Panc1 (cell line): ENCODE results near the gene FBLN1. TPM values are rescaled to one million over a fixed set of nuclear protein-coding genes. Genes with fewer than 3 reads are reported as not detected.

Experiments used
- ATAC-seq: fragments of 200-7000 bp; cut with Tn5 transposase; 2 replicates; pipeline ENCODE4 v1.9.1; 2020; ENCODE audit warnings: mild to moderate bottlenecking, moderate library complexity
- BruUV-seq: library from RNA; stranded (reverse); fragments of 400-500 nt; replicated peaks from 2 replicates; lab custom pipeline; 2021; lab: Mats Ljungman, UMichigan
- CTCF ChIA-PET: fragments of 300-600 bp; sonication (Branson Sonifier 250); formaldehyde crosslinking; loops from one replicate; lab custom pipeline; 2022; ENCODE audit warnings: antibody characterized with exemption; lab: Charles Lee
- POLR2A ChIA-PET: fragments of 300-600 bp; sonication (Branson Sonifier 250); formaldehyde crosslinking; loops from one replicate; lab custom pipeline; 2022; ENCODE audit warnings: antibody characterized with exemption; lab: Charles Lee
- DNase-seq: peaks from one replicate; pipeline ENCODE4 v3.0.0-alpha.2; 2010; ENCODE audit warnings: low read depth, low spot score
- H3K27ac ChIP-seq: 2 replicates; pipeline ENCODE4 v1.5.1; 2011; ENCODE audit warnings: mild to moderate bottlenecking, low read length, inconsistent platforms
- H3K27me3 ChIP-seq: fragments of 200-500 bp; sonication (Bioruptor generic); 2 replicates; pipeline ENCODE4 v1.6.0; 2014; ENCODE audit warnings: low read length, inconsistent platforms; ENCODE audit not compliant: control insufficient read depth, insufficient read depth
- H3K36me3 ChIP-seq: fragments of 200-500 bp; sonication (Bioruptor generic); 2 replicates; pipeline ENCODE4 v1.5.1; 2014; ENCODE audit warnings: inconsistent platforms, mild to moderate bottlenecking, low read length, moderate library complexity; ENCODE audit not compliant: control insufficient read depth, insufficient read depth
- H3K4me1 ChIP-seq: 2 replicates; pipeline ENCODE4 v1.5.1; 2011; ENCODE audit warnings: inconsistent platforms, mild to moderate bottlenecking, low read length, moderate library complexity; ENCODE audit not compliant: control insufficient read depth, insufficient read depth
- H3K4me3 ChIP-seq, 2 experiments: 2 replicates each; pipeline ENCODE4 v1.5.1; 2011 to 2012; ENCODE audit warnings: low read depth in 2 of 2, low read length in 2 of 2, mild to moderate bottlenecking in 2 of 2, inconsistent platforms in 1 of 2, moderate library complexity in 1 of 2
- H3K9me3 ChIP-seq: fragments of 200-500 bp; sonication (Bioruptor generic); 2 replicates; pipeline ENCODE4 v1.5.1; 2014; ENCODE audit warnings: low read depth, mild to moderate bottlenecking, inconsistent platforms, low read length, moderate library complexity; ENCODE audit not compliant: control insufficient read depth, insufficient read depth
- POLR2AphosphoS5 ChIP-seq: IDR thresholded peaks from 2 replicates; pipeline ENCODE4 v1.6.1; 2012; ENCODE audit warnings: mild to moderate bottlenecking, low read depth, low read length, moderate library complexity
- SIN3A ChIP-seq: IDR thresholded peaks from 2 replicates; pipeline ENCODE4 v1.6.1; 2012; ENCODE audit warnings: low read depth, mild to moderate bottlenecking, low read length, moderate library complexity, borderline replicate concordance; ENCODE audit not compliant: insufficient read depth
- TCF7L2 ChIP-seq: IDR thresholded peaks from 2 replicates; pipeline ENCODE4 v1.6.1; 2011; ENCODE audit warnings: mild to moderate bottlenecking, low read depth, low read length, inconsistent platforms
- in situ Hi-C: cut with HindIII; loops from 2 replicates; pipeline ENCODE4 v1.10.0; 2016; ENCODE audit warnings: low sequenced_read_pairs, low pct_unique_long_range_greater_than_20kb
- intact Hi-C: fragments of 100-400 bp; cut with micrococcal nuclease; formaldehyde crosslinking; loops from one replicate; pipeline ENCODE4 v1.10.0; 2022; ENCODE audit not compliant: unreplicated experiment
- total RNA-seq: library from RNA; stranded (reverse); gene quantifications from one replicate; pipeline ENCODE4 v1.2.1, GENCODE V29; 2021; ENCODE audit not compliant: unreplicated experiment
- TF ChIP-seq, protein P1 (sequence below): fragments of 450-650 bp; IDR thresholded peaks from 2 replicates; pipeline ENCODE4 v1.5.1; 2017; ENCODE audit warnings: mild to moderate bottlenecking
- TF ChIP-seq, protein P2 (sequence below), 2 experiments: IDR thresholded peaks; 2 replicates each; pipeline ENCODE4 v1.6.1; 2011 to 2012; ENCODE audit warnings: low read depth in 2 of 2, control low read depth in 1 of 2, low read length in 1 of 2, mild to moderate bottlenecking in 1 of 2, moderate library complexity in 1 of 2; ENCODE audit not compliant: insufficient read depth in 1 of 2

The FBLN1 gene
- total RNA-seq, 1 experiment from 2014 or later: 143 TPM

DNA sequence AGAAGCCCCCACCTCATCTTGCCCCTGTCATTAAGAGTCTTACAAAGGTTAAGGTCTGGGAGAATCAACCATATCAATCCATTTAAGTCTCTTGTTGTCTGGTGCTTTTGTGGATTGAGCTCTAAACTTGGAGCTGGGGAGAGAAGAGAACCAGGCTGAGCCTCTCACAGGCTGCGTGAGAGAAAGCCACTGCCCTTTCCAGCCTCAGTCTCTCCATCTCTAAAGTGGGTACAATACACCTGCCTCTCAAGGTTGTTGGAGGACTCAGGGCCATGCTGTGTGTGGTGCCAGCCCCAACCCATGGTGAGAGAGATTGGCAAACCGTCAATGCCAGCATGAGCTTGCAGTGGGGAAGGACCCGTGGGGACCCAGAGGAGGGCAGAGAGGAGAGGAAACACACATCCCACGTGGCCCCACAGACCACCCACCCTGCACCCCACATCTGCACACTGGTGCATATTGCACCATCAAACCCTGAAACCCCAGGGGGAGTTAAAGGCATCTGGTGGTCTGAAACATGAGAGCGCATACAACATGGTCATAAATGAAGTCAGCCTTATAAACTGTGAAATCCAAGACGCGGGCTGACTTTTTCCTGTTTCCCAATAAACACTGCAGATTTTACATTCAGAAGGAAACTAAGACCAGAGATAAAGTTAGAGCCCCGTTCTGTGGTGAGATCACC lies 27.5 kb upstream of the FBLN1 start:
- ChIA-PET POLR2A (no interaction called here), CTCF (no interaction called here)
- Histone ChIP-seq H3K27me3 (no peaks in the 10 kb centered on the region), H3K9me3 (no peaks in the 10 kb centered on the region), H3K4me1 (peaks cover 8% of the 10 kb centered on the region; the same call in 1 of the 2 replicates), H3K4me3 (no peak overlapping the region), H3K36me3 (no peaks in the 10 kb centered on the region), H3K27ac (no peak overlapping the region)
- ATAC-seq (no peak), DNase-seq (no peak)
- TF ChIP-seq TCF7L2 (no peak), SIN3A (no peak), POLR2AphosphoS5 (no peak)
- TF ChIP-seq, protein P1, sequence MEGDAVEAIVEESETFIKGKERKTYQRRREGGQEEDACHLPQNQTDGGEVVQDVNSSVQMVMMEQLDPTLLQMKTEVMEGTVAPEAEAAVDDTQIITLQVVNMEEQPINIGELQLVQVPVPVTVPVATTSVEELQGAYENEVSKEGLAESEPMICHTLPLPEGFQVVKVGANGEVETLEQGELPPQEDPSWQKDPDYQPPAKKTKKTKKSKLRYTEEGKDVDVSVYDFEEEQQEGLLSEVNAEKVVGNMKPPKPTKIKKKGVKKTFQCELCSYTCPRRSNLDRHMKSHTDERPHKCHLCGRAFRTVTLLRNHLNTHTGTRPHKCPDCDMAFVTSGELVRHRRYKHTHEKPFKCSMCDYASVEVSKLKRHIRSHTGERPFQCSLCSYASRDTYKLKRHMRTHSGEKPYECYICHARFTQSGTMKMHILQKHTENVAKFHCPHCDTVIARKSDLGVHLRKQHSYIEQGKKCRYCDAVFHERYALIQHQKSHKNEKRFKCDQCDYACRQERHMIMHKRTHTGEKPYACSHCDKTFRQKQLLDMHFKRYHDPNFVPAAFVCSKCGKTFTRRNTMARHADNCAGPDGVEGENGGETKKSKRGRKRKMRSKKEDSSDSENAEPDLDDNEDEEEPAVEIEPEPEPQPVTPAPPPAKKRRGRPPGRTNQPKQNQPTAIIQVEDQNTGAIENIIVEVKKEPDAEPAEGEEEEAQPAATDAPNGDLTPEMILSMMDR: no peak
- TF ChIP-seq, protein P2, sequence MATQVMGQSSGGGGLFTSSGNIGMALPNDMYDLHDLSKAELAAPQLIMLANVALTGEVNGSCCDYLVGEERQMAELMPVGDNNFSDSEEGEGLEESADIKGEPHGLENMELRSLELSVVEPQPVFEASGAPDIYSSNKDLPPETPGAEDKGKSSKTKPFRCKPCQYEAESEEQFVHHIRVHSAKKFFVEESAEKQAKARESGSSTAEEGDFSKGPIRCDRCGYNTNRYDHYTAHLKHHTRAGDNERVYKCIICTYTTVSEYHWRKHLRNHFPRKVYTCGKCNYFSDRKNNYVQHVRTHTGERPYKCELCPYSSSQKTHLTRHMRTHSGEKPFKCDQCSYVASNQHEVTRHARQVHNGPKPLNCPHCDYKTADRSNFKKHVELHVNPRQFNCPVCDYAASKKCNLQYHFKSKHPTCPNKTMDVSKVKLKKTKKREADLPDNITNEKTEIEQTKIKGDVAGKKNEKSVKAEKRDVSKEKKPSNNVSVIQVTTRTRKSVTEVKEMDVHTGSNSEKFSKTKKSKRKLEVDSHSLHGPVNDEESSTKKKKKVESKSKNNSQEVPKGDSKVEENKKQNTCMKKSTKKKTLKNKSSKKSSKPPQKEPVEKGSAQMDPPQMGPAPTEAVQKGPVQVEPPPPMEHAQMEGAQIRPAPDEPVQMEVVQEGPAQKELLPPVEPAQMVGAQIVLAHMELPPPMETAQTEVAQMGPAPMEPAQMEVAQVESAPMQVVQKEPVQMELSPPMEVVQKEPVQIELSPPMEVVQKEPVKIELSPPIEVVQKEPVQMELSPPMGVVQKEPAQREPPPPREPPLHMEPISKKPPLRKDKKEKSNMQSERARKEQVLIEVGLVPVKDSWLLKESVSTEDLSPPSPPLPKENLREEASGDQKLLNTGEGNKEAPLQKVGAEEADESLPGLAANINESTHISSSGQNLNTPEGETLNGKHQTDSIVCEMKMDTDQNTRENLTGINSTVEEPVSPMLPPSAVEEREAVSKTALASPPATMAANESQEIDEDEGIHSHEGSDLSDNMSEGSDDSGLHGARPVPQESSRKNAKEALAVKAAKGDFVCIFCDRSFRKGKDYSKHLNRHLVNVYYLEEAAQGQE (IDR thresholded peaks at IDR 0.05; ENCODE audit: insufficient read depth in 1 of 2, low read depth in 2 of 2, low read length in 1 of 2): no peak
- BruUV-seq: no TSS peak
- in situ Hi-C loops (no loop called here), intact Hi-C loops (no loop called here)

DNA sequence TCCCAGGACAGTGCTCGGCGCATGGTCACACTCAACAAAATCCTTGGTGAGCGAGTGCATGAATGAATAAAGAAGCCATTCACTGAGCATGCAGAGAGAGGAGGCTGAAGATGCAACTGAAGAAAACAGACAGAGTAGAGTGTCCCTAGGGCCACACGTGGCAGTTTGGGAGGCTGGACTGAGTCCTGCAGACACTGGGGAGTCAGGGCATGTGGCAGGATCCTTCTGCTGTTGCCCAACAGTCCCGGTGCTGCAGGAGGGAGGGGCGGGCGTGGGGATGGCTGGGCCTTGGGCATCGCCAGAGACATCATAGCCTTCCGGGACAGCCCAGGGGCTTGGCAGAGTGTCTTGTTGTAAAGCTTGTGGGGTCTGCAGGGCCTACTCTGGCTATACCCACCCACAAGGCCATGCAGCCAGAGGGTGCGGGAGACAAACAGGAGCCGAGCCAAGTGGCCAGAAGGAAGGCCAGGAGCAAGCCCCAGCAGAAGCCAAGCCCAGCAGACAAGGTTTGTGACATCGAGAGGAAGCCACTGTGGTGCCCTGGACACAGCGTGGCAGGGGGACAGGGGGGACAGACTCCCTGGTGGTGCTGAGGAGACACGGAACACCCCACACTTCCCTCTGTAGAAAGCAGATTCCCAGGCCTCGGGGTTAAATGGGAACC lies 26.7 kb upstream of the FBLN1 start:
- Histone ChIP-seq H3K36me3 (no peaks in the 10 kb centered on the region), H3K27me3 (no peaks in the 10 kb centered on the region), H3K27ac (no peak overlapping the region), H3K4me3 (no peak overlapping the region), H3K4me1 (peaks cover 8% of the 10 kb centered on the region; the same call in 1 of the 2 replicates), H3K9me3 (no peaks in the 10 kb centered on the region)
- DNase-seq: no peak
- intact Hi-C loops (no loop called here), in situ Hi-C loops (no loop called here)
- no peak for ATAC-seq
- ChIA-PET POLR2A (no interaction called here), CTCF (no interaction called here)
- TF ChIP-seq, protein P2 (IDR thresholded peaks at IDR 0.05; ENCODE audit: insufficient read depth in 1 of 2, low read depth in 2 of 2, low read length in 1 of 2): no peak
- TF ChIP-seq POLR2AphosphoS5: no peak
- TF ChIP-seq SIN3A: no peak
- BruUV-seq: no TSS peak
